ENCODE measurements around the gene RPL5. TPM values are rescaled to one million over a fixed set of nuclear protein-coding genes. Genes with fewer than 3 reads are reported as not detected.

RPL5 gene
- total and polyA plus RNA-seq, 2 donors (not counting 1 experiment from before 2014, with no cell fraction given): 1,198 to 2,145 TPM

DNA sequence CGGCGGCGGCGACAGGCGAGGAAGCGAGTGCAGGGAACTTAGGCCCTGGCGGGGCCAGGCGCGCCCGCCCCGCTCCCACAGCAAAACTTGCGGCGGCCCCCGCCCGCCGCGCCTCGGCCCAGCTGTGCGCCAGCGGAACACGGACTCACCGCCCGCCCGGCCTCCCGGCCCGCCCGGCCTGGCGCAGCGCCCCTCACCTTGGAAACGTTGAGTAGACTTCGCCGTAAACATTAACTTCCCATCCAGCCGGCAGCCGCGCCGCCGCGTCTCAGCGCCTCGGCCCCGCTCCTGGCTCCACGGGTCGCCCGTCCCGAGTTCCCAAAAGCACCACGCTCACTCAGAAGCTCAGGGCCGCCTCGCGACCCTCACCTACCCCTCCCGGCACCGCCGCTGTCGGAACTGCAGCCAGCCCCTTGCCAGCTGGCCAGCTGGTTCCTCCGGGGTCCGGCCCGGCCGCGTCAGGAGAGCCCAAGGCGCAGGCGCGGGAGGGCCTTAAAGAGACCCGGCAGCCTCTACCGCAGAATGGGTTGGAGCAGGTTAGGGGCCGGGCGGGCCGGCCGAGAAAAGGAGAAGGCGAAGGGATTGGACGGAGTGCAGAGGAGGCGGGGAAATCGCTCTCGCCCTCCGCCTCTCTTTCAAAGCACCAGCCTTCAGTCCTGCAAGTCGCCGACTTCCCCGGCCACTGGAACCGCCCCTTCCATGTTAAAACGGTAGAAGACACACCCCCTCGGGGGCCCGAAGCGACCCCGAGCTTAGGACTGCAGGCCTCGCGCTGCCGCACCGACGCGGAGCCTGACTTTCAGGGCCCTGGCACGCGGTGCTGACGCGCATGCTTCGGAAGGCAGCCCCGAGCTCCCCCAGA is 47.0 kb upstream of the RPL5 start, which contains the start of gene EVI5:
Gene EVI5, minus strand, starts transcription at position 470 of the 862 bp plus-strand sequence. CDS start 48,562 bp downstream, outside the sequence.
- no peaks in the 10 kb centered on the region for H3K4me1 ChIP-seq (ENCODE audit: control insufficient read depth, extremely low read depth, insufficient read depth, low read length)
- peak within 1 kb of the TSS; percentile 96 for H2AFZ ChIP-seq (ENCODE audit: low read length)
- peak; percentile 97 to 98 for DNase-seq (ENCODE audit: low read depth in 2 of 2)
- H3K9me3 ChIP-seq (ENCODE audit: control insufficient read depth, insufficient read depth, low read depth, low read length): no peaks in the 10 kb centered on the region
- no peaks in the 10 kb centered on the region for H3K27me3 ChIP-seq (ENCODE audit: control insufficient read depth, insufficient read depth, low read length)
- H3K4me3 ChIP-seq (replicated peaks in 1 of 4; ENCODE audit: control extremely low read depth in 1 of 4, insufficient read depth in 1 of 4, low read depth in 3 of 4, low read length in 4 of 4): peak within 1 kb of the TSS; percentile 92 to 98 (median 96)
- TF ChIP-seq, protein P1, sequence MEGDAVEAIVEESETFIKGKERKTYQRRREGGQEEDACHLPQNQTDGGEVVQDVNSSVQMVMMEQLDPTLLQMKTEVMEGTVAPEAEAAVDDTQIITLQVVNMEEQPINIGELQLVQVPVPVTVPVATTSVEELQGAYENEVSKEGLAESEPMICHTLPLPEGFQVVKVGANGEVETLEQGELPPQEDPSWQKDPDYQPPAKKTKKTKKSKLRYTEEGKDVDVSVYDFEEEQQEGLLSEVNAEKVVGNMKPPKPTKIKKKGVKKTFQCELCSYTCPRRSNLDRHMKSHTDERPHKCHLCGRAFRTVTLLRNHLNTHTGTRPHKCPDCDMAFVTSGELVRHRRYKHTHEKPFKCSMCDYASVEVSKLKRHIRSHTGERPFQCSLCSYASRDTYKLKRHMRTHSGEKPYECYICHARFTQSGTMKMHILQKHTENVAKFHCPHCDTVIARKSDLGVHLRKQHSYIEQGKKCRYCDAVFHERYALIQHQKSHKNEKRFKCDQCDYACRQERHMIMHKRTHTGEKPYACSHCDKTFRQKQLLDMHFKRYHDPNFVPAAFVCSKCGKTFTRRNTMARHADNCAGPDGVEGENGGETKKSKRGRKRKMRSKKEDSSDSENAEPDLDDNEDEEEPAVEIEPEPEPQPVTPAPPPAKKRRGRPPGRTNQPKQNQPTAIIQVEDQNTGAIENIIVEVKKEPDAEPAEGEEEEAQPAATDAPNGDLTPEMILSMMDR (conservative IDR thresholded peaks at IDR 0.05 in 1 of 2, IDR thresholded peaks at IDR 0.05 in 1 of 2; ENCODE audit: low read depth in 1 of 2, low read length in 2 of 2): no peak
- no peak for TF ChIP-seq EZH2 (IDR thresholded peaks at IDR 0.05; ENCODE audit: low read length, missing control alignments)
- peaks cover 33% of the 10 kb centered on the region for H3K79me2 ChIP-seq (ENCODE audit: control insufficient read depth, insufficient read depth, low read length)
- no peaks in the 10 kb centered on the region for H4K20me1 ChIP-seq (ENCODE audit: control insufficient read depth, extremely low read depth, insufficient read depth, low read length)
- peak within 1 kb of the TSS; percentile 99 for H3K27ac ChIP-seq (ENCODE audit: insufficient read depth, low read length)
- no peaks in the 10 kb centered on the region for H3K36me3 ChIP-seq (ENCODE audit: control insufficient read depth, insufficient read depth, low read length)
- peak within 1 kb of the TSS; percentile 100 for H3K9ac ChIP-seq (ENCODE audit: insufficient read depth, low read length)
- peak within 1 kb of the TSS; percentile 95 for H3K4me2 ChIP-seq (ENCODE audit: extremely low read depth, insufficient read depth, low read length)

DNA sequence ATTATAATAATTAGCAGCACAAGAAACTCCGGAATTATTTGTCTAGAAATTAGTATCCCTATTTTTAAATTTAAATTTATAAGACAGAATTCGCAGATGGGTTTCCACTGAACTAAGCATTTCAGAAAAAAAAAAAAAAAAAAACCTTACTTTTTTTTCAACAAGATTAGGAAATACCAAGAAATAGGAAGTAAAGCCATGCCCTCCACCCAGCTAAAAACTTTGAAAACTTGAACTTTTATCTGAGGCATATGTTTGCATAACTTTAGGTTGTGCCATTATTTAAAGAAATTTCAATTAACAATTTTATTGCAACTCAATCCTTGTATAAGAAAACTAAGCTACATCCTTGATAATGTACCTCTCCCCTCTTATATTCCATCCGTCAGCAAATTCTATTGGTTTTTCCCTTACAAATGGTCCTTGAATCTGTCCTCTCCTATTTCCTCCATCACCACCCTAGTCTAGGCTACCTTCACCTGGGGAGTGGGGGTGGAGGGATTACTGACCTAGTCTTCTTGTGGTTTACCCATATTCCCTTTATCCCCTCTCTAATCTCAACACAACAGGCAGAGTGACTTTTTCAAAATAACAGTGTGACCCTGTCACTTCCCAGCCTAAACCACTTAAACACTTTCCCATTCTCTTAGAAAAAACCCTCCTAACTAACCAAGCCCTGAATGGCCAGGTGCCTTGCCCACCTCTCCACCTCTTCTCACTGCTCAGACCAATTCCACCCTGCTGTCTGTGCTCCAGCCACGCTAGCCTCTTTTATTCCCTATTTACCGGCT is 45.5 kb upstream of the RPL5 start:
- no peaks in the 10 kb centered on the region for H3K27me3 ChIP-seq (ENCODE audit: control insufficient read depth, insufficient read depth, low read length)
- no peaks in the 10 kb centered on the region for H3K36me3 ChIP-seq (ENCODE audit: control insufficient read depth, insufficient read depth, low read length)
- H3K4me3 ChIP-seq (replicated peaks in 1 of 4; ENCODE audit: control extremely low read depth in 1 of 4, insufficient read depth in 1 of 4, low read depth in 3 of 4, low read length in 4 of 4): no peak overlapping the region
- no peak for DNase-seq (ENCODE audit: low read depth in 2 of 2)
- H3K9me3 ChIP-seq (ENCODE audit: control insufficient read depth, insufficient read depth, low read depth, low read length): no peaks in the 10 kb centered on the region
- no peaks in the 10 kb centered on the region for H3K4me1 ChIP-seq (ENCODE audit: control insufficient read depth, extremely low read depth, insufficient read depth, low read length)
- no peak for TF ChIP-seq EZH2 (IDR thresholded peaks at IDR 0.05; ENCODE audit: low read length, missing control alignments)
- TF ChIP-seq, protein P1 (conservative IDR thresholded peaks at IDR 0.05 in 1 of 2, IDR thresholded peaks at IDR 0.05 in 1 of 2; ENCODE audit: low read depth in 1 of 2, low read length in 2 of 2): no peak
- no peaks in the 10 kb centered on the region for H4K20me1 ChIP-seq (ENCODE audit: control insufficient read depth, extremely low read depth, insufficient read depth, low read length)
- H3K27ac ChIP-seq (ENCODE audit: insufficient read depth, low read length): no peak overlapping the region
- peaks cover 23% of the 10 kb centered on the region for H3K79me2 ChIP-seq (ENCODE audit: control insufficient read depth, insufficient read depth, low read length)
- no peak overlapping the region for H2AFZ ChIP-seq (ENCODE audit: low read length)
- no peak overlapping the region for H3K4me2 ChIP-seq (ENCODE audit: extremely low read depth, insufficient read depth, low read length)
- no peak overlapping the region for H3K9ac ChIP-seq (ENCODE audit: insufficient read depth, low read length)

DNA sequence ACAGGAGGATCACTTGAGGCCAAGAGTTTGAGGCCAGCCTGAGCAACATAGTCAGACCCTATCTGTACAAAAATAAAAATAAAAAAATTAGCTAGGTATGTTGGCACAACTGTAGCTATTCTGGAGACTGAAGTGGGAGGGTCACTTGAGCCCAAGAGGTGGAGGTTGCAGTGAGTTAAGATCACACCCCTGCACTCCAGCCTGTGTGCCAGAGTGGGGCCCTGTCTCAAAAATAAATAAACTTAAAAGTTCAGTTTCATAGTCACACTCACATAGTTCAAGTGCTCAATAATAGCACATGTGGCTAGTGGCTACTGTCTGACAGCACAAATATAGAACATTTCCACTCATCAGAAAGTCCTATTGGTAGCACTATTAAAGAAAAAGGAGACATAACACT is 41.8 kb upstream of the RPL5 start:
- Histone ChIP-seq H3K4me3 (replicated peaks in 1 of 4; ENCODE audit: control extremely low read depth in 1 of 4, insufficient read depth in 1 of 4, low read depth in 3 of 4, low read length in 4 of 4) (no peak overlapping the region), H3K4me1 (ENCODE audit: control insufficient read depth, extremely low read depth, insufficient read depth, low read length) (no peaks in the 10 kb centered on the region), H3K27ac (ENCODE audit: insufficient read depth, low read length) (no peak overlapping the region), H3K79me2 (ENCODE audit: control insufficient read depth, insufficient read depth, low read length) (no peaks in the 10 kb centered on the region), H3K4me2 (ENCODE audit: extremely low read depth, insufficient read depth, low read length) (no peak overlapping the region), H4K20me1 (ENCODE audit: control insufficient read depth, extremely low read depth, insufficient read depth, low read length) (no peaks in the 10 kb centered on the region), H2AFZ (ENCODE audit: low read length) (no peak overlapping the region), H3K9me3 (ENCODE audit: control insufficient read depth, insufficient read depth, low read depth, low read length) (no peaks in the 10 kb centered on the region), H3K36me3 (ENCODE audit: control insufficient read depth, insufficient read depth, low read length) (no peaks in the 10 kb centered on the region), H3K27me3 (ENCODE audit: control insufficient read depth, insufficient read depth, low read length) (no peaks in the 10 kb centered on the region), H3K9ac (ENCODE audit: insufficient read depth, low read length) (no peak overlapping the region)
- TF ChIP-seq, protein P1 (conservative IDR thresholded peaks at IDR 0.05 in 1 of 2, IDR thresholded peaks at IDR 0.05 in 1 of 2; ENCODE audit: low read depth in 1 of 2, low read length in 2 of 2): no peak
- TF ChIP-seq EZH2 (IDR thresholded peaks at IDR 0.05; ENCODE audit: low read length, missing control alignments): no peak
- DNase-seq (ENCODE audit: low read depth in 2 of 2): no peak

Data from fibroblast of lung (primary cell).